Measurements from ENCODE around the gene CBLB.

DNA sequence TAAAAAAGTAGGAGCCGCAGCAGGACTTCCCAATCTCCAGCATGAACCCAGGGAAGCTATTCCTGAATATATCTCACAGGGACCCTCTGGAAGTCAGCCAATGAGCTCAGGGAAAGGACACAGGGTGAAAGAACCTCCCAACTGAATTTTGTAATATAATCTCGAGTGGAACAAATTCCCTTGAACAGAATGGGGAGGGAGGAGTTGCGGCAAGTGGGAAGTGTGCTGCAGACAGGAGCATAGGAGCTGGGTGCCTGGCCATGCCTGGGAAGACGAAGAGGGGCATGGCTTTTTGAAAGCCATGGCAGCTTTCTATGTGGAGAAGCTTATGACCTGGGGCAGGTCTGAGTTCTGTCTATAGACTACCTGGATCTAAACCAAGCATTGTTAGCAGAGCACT, 98.4 kb downstream of the CBLB start:
- TF ChIP-seq CTCF (conservative IDR thresholded peaks at IDR 0.05; ENCODE audit: low read depth in 2 of 2) (no peak), STAT1 (IDR thresholded peaks at IDR 0.05; ENCODE audit: unreplicated experiment) (no peak)

Measured in GM23338 (cell line).